CMK (cell line): ENCODE results near the gene CRMP1.
"Not testable (repeated sequence)": the region's sequence is repeated elsewhere in the genome, so short reads cannot be mapped to it uniquely, and the experiment has no call there.

Experiments used
- DNase-seq: peaks from one replicate; pipeline ENCODE4 v3.0.0-alpha.2; 2010; ENCODE audit warnings: low read depth

The CRMP1 gene

GRCh38 chr4:5821665-5822358 lies 71.1 kb downstream of the CRMP1 start:
- no peak for DNase-seq

GRCh38 chr4:5816851-5817375 lies 76.0 kb downstream of the CRMP1 start:
- no peak for DNase-seq

- DNase-seq, result no peak
Observed at GRCh38 chr4:5816101-5816500, 76.8 kb downstream of the CRMP1 start.

DNA sequence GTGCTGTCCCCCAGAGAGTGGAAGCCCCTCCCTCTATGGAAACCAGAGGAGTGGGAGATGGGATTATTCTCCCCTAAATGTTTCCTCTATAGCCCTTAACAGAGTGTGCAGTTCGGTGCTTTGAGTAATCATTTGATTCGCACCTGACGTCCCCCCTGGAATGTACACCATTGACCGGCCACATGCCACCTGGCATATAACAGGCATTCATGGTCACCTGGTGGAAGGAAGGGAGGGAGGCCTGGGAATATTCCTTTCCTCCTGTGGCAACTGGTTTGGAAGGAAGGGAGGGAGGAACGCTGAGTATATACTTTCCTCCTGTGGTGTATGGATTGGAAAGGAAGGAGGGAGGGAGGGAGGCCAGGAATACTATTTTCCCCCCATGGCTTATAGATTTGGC lies 77.2 kb downstream of the CRMP1 start:
- no peak for DNase-seq

DNA sequence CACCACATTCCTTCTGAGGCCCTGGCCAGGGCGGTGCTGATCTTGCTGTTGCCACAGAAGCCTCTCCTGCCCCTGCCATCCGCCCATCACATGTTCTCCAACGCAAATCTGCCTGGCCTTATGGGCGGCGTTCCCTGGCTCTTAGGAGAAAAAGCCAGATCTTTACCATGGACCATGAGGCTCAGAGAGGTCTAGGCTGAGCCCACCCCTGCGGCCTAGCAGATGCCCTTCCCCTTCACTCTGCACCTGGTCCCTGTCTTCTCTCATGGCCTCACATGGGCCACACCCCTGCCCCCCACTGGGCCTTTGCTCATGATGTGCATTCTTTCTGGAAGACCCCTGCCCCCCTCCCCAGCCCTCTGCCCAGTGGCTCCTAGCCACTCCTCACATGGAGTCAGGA lies 78.5 kb downstream of the CRMP1 start:
- DNase-seq, result no peak

- no peak for DNase-seq
Observed at GRCh38 chr4:5813882-5814255, 79.0 kb downstream of the CRMP1 start.

- DNase-seq, result peak; percentile 37
Observed at GRCh38 chr4:5812506-5813229, 80.2 kb downstream of the CRMP1 start.

DNA sequence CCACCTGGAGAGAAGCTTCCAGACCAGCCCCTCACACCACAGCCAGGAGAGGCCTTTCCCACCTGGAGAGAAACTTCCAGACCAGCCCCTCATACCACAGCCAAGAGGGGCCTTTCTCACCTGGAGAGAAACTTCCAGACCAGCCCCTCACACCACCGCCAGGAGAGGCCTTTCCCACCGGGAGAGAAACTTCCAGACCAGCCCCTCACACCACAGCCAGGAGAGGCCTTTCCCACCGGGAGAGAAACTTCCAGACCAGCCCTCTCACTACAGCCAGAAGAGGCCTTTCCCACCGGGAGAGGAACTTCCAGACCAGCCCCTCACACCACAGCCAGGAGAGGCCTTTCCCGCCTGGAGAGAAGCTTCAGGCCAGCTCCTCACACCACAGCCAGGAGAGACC lies 80.8 kb downstream of the CRMP1 start:
- not testable (repeated sequence) for DNase-seq

DNA sequence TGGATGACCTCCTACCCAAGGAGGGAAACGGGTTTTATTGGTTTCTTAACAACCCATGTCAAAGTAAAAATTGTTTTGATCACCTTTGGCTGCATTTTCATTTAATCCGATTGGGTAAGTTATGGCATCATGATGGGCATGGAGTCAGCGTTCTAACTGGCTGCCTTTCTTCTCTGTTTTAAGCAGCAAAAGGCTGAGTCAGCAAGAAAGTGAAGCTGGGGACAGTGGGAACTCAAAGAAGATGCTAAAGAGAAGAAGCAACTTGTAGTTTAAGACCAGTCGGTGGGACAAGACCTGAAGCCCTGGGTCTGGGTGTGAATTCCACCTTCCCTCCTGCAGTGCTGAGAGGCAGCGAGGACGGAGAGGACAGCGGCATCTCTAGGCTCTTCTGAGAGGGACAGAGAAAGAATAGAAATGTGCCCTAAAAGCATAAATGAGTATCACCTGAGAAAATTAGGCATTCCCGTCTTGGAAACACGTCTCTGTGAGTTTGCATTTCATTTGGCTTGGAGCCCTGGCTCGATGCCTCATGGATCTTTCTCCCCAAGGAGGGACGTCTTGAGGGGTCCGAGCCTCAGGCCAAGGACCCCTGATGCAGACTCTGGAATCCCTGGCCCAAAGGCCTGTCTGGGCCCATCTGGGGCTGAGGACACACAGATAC lies 82.0 kb downstream of the CRMP1 start:
- no peak for DNase-seq

GRCh38 chr4:5810151-5810550 lies 82.7 kb downstream of the CRMP1 start:
- no peak for DNase-seq

- no peak for DNase-seq
Observed at GRCh38 chr4:5809216-5809776, 83.6 kb downstream of the CRMP1 start.

GRCh38 chr4:5808081-5808741 lies 84.7 kb downstream of the CRMP1 start:
- DNase-seq, result no peak

DNA sequence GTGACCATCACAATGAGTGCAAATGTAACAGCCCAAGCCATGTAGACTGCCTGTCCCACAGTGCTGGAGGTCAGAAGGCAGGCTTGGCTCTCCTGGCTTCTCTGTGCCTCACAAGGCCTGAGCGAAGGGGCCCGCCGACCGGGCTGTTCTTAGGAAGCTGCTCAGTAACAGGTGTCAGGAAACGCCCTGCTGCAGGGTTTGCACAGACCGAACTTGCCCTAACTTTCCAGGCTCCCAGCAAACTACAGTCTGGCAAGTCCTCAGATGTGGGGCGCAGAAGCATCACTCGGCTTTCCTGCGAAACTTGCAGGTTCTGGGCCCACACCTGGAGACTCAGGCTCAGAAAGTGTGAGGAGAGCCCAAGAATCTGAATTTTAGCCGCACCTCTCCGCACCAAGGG lies 87.6 kb downstream of the CRMP1 start:
- DNase-seq, result no peak

DNA sequence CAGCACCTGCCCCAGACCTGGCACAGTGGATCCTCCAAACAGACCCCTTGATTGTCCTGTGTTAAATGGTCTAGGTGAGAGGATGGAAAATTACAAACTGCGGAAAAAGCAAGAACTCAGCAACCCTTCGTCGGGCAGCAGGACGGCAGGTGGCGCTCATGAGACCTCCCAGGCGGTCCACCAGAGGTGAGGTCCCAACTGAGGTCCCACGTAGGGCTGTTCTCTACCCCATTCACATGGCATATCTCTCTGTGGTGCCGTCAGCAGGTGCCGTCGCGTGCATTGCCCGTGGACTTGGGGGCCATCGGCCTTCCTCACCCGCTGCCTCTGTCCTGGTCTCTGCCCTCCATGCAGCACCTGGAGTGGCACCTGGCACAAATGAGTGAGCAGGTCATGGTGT lies 88.2 kb downstream of the CRMP1 start:
- no peak for DNase-seq

DNA sequence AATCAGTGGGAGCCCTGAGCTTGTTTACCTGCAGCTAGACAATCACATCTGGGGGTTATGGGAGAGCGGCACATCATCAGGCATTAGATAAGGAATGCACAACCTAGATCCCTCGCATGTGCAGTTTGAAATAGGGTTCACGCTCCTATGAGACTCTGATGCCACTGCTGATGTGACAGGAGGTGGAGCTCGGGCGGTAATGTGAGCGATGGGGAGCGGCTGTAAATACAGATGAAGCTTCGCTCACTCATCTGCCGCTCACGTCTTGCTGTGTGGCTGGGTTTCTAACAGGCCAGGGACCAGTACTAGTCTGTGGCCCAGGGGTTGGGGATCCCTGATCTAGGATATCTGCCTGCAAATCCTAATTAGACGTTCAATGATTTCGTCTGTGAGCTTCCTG lies 90.3 kb downstream of the CRMP1 start:
- no peak for DNase-seq

DNA sequence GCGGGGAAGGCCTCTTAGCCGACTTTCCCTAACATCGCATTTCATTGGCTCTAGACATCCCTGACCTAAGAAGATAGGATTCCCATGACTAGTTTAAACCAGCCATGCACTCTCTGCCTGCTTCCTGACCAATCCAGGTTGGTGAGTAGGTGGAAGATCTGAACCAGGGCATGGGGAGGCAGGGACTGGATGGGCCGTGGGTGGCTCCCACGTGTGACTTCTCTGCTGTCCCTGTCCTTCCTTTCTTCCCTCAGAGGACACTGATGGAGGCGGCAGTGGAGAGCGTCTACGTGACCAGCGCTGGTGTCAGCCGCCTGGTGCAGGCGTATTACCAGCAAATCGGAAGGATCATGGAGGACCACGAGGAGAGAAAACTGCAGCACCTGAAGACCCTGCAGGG lies 91.2 kb downstream of the CRMP1 start:
- no peak for DNase-seq

GRCh38 chr4:5800496-5800895 lies 92.4 kb downstream of the CRMP1 start:
- DNase-seq, result no peak

- DNase-seq, result no peak
Observed at GRCh38 chr4:5799406-5799805, 93.5 kb downstream of the CRMP1 start.

DNA sequence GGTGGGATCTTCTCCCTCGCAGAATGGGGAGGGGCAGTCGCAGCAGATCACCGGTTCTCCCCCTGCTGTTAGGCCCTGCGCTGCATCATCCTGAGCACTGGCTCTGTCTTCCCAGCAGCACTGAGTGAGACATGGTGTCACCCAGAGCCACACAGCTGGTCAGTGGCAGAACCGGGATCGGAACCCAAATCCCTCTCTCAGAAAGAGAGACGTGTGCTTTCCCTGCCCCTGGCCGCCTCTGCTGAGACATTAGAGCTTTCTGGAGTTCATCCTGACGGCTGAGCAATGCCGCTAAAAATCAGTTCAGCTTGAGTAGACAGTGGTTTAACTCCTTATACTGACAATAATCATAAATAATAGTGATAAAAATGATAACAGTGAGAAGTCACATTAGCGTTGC lies 93.9 kb downstream of the CRMP1 start:
- no peak for DNase-seq

GRCh38 chr4:5798462-5798861 lies 94.4 kb downstream of the CRMP1 start:
- no peak for DNase-seq

DNA sequence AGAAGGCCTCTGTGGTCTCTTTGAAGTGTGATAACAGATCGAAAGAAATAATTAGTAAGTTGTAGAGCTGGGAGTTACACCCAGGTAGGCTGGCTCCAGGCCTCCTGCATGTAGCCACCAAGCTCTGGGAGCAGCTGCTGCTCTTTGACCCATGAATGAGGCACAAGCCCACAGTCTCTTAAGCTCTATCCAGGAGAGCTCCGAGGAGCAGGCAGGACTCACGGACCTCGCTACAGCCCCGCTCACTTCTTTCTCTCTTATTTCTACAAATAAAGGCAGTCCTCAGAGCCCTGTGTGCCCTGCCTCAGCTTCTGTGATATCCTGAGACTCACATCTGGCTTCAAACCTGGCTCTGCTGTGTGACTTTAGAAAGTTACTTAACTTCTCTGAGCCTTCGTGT lies 95.0 kb downstream of the CRMP1 start:
- no peak for DNase-seq

- DNase-seq, result no peak
Observed at GRCh38 chr4:5796976-5797375, 95.9 kb downstream of the CRMP1 start.
